ENCODE measurements around the gene POLR1D.

Gene POLR1D

GRCh38 chr13:27621366-27622101 lies at the start of gene POLR1D:
Gene POLR1D (plus strand): TSS chr13:27621892. CDS start chr13:27621984, 92 bp downstream.
- peak; percentile 83 for DNase-seq

DNA sequence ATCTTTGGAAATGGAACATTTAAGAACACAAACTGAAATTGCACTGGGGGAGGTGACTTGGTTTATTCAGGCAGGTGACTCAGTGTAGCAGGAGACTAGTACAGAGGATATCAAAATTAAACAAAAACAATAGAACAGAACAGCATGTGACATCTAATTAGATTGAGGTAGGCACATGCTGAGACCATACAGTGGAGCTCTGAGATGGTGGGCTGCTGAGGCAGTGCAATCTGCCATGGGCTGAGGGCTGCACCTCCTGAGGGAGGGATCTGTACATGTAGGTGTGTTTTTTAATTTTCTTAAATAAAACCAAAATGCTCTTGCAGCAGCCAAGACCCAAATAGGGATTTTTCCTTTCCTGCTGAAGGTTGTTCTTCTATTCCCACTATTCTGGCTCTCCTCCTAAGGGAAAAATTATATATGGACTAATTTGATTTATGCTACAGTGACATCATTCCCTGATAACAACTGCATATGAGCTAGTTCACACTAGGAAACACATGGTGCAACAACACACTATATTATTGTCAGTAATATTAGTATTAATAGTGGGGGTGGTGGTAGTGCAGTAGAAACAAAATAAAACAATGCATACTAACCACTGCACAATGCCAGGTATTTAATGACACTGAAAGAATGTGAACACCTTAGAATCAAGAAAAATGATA lies 49.3 kb upstream of the POLR1D start:
- no peak for DNase-seq

DNA sequence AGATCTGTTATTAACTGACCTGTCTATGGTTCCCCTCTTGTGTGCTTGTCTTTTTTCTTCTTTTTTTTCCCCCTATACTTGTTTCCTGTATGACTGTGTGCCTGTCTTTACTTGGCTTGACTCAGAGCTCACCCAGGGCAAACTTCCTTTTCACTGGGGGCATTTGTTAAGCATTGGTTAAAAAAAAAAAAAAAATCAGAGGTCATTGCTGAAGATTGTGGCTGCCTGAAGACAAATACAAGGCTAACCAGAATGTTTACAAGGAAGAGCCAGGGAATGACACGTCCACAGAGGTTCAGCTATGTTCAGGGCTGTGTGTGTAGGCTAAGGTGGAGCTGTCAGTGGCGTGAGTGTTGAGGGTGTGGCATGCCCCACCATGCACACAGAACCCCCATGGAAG lies 48.4 kb upstream of the POLR1D start:
- DNase-seq = no peak

- DNase-seq = no peak
These were observed 47.0 kb upstream of the POLR1D start for GRCh38 chr13:27574661-27575060.

- no peak for DNase-seq
These were observed 43.3 kb upstream of the POLR1D start for GRCh38 chr13:27578121-27579030.

GRCh38 chr13:27583645-27584044 lies 38.0 kb upstream of the POLR1D start:
- no peak for DNase-seq

DNA sequence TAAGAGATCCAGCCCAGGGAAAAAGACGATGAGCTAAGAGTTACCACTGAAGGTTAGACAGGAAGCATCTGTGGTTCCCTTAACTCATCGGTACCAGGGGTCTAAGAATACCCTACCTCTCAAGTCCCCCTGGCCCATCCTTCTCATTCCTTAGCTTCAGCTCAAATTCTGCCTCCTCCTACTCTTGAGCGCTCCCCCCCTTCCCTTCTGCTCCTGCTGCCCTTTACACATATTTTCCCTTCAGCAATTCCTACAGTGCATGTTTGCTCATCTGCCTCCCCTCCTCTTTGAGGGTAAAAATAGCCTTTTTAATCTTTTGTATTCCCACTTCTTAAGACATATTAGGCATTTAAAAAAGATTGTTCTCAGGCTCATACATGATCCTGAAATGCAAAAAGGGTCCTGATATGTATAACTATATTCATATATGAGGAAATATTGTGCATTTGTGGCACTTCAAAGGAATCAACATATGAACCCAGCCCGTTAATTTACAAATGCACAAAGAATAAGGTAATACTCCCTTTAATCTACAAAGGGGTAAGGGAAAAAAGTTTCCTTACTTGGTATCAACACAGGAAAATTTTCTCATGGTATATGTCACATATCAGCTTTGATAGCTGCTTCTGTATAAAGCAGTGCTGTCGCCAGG lies 34.5 kb upstream of the POLR1D start:
- DNase-seq = no peak

DNA sequence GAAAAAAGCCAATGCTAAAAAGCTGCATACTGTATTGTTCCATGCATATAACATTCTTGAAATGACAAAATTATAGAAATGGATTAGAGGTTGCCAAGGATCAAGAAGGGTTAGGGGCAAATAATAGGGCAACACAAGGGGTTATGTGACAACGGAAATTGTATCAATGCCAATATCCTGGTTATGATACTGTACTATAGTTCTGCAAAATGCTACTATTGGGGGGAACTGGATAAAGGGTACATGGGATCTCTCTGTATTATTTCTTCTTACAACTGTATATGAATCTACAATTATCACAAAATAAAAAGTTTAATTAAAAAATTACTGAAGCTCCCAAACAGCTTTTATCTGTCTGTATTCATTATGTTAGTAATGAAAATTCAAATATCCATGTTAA lies 33.3 kb upstream of the POLR1D start:
- no peak for DNase-seq

GRCh38 chr13:27592865-27593264 lies 28.8 kb upstream of the POLR1D start:
- no peak for DNase-seq

GRCh38 chr13:27593267-27593666 lies 28.4 kb upstream of the POLR1D start:
- no peak for DNase-seq

DNA sequence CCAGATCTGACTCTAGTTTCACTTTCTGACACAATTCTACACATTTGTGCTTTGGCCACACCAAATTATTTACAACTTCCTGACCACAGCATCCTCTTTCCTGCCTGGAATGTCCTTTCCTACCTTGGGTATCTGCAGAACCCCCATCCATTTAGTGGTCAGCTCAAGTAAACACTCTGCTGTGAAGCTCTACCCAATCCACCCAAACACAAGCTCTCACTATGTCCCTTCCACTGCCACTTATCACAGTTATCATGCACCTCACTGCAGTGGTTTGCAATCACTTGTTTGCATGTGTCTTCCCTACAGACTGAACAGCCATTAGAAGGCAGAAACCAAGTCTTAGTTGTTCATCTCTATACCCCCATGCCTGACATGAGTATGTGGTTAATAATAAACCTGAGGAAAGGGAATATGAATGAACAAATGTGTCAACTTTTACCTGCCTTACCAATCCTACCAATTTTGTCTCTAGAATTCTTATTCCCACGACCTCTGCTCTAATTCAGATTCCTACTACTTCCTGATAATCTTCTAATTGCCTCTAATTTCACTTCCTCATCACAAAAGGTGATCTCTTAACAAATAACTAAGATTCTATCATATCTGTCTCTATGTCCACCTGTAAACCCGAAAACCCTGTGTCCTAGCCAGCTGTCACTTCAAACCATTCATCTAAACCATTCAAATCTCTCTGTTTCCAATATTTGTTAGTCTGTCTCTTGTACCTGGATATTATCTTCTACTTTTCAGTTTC lies 26.5 kb upstream of the POLR1D start:
- DNase-seq = no peak

DNA sequence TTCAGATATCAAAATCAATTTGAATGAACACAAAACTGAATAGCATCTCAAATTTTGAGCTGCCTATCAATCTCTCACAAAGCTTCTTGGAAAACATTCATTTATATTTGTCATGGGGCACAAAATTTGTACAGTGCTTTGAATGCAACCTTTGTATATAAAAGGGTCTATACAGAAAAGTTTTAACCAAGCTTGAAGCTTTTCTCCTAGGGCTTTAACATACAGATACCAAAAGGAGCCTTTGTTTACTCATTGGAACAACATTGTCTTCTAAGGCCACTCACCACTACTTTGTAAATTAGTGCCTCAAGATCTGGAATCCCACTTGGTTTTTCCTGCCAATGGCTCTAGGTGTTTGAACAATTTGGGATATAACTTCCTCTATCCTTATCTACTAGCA lies 22.6 kb upstream of the POLR1D start:
- DNase-seq = no peak

DNA sequence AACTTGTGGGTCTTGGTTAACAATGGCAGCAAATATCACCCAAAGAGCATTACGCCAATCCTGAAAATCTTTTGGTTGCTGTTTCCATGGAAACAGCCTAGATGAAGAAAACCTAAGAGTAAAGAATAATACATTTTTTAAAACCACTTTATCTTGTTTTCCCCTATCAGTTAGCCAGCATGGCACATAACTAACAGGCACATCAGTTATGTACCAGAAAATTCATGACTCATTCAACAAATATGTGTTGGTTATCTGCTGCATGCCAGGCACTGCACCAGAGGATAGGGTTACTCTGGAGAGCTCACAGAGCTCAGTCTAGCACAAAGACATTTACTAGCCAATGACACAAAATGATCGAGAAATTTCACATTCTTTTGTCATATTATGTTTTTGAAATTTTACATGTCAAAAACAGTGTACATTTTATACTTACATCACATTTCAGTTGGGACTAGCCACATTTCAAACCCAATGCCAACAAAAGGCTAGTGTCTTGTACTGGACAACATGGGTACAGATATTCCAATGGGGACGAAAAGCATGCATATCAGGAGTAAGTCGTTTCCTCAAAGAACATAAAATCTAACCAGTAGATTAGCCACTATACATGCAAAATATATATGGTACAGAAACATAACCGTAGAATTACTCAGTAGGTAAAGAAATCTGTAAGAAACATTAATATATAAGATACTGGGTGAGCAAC lies 21.7 kb upstream of the POLR1D start:
- no peak for DNase-seq

DNA sequence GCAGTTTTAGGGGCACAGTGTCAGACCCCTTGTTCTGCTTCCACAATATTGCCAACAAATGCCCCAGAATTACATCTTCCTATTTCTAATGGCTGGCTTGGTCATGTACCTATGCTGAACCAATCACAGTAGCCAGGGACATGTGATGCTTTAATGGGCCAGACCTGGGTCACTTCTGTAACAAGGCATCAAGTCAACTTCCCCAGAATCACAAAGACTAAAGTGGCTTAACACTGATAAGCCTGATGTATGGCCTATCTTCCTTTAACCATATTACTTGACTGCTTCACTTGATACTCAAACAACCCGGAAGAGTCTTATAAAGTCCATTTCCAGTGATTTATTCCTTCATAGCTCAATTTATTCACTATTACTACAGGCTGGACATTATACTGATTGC lies 21.0 kb upstream of the POLR1D start:
- DNase-seq = no peak

DNA sequence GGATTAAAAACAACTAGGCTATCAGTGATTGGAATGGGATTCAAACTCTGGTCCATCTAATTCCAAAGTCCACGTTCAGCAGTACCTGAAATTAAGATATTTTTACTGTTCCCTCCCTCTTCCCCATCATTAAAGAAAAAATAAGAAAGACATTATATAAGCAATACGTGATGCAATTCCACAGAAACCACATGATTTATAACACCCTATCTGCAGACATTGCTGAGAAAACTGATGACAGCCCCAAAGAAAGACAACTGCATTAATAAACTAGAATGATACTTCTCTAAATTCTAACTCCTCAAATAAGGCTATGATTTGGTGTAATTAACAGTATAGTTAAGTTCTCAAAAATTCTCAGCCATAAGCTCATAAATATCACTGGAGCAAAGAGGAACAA lies 20.5 kb upstream of the POLR1D start:
- no peak for DNase-seq

- no peak for DNase-seq
These were observed 19.9 kb upstream of the POLR1D start for GRCh38 chr13:27601803-27602202.

DNA sequence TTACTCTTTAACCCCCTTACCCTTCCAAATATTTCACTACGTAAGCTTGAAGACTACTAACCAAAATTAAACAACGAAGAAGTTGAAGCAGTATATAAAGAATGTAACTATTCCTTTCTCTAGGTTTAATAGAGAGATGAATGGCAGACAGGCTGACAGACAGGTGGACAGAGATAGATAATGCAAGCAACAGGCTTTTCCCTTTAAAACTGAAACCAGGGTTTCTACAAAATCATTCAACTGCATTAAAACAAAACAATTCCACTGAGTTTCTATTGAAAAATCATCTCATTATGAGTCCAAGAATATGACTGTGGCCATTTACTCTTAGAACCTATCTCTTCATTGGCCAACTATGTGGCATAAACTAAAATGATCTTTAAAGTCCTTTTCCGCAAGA lies 16.6 kb upstream of the POLR1D start:
- DNase-seq = no peak

DNA sequence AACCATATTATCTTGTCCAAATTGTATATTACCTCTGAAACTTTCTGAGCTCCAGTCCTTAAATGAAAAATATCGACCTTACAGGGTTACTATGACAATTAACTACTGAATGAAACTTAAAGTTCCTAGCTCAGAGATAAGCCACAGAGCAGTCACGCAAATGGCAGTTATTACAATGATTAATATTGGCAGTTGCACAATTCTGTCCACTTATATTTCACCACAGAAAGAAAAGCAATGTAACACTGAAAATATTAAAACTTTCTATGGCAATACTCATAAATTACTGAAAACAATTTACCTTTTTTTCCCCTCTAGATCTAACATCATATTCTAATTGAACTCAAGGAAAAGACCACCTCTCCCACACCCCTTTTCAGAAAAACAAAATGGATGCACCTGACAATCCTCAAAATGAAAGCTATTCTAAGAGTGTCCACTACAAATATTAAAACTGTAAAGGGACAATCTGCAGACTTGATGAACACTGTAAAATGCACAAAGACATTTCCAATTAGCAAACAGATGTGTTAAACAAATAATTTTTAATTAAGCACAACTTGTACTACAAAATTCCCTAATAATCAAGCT lies 16.0 kb upstream of the POLR1D start:
- no peak for DNase-seq

DNA sequence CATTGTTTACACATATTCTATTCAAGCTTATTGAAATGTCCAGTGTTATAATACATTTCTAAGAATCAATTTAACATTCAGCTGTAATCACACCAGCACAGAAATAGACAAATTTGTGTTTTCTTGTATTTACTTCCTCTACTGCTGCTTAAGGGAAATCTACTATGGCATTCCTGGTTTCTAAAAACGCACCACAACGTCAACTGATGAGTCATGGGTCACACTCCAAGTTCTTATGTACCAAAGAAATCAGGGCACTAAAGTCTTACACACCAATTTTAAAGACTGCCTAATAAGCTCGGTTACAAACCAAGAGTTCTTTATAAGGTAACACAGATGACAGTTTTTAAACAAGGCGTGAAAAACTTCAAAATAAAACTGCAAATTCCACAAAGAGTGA lies 14.6 kb upstream of the POLR1D start:
- DNase-seq = no peak

GRCh38 chr13:27613628-27614027 lies 8.1 kb upstream of the POLR1D start:
- DNase-seq = no peak

DNA sequence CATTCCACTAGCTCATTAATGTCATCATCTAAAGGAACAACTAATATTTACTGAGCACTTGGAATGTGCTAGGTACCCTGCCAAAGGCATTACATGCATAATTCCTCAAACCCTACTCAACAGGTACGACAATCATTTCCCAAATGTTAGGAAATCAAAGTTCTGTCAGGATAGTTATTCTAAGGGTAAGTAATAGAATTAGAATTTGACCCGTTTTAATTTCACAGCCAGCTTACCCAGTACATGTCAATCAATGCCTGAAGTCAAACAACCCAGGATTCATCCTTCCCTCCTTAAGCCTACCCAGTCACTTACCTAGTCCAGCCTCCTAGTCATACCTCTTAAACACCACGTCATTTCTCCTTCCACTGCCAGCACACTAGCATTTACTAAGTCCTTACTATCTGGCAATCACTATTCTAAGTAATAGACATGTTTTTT lies 3.8 kb upstream of the POLR1D start:
- no peak for DNase-seq
